Stimulated activated CD8-positive, alpha-beta memory T cell treated with anti-CD3 and anti-CD28 coated beads, Interleukin-15, amount 100 ng/mL, for 1 hour (primary cell): Measurements from ENCODE around the gene CAMK2G.
"Not testable (repeated sequence)": the region's sequence is repeated elsewhere in the genome, so short reads cannot be mapped to it uniquely, and the experiment has no call there.

Experiments
- DNase-seq: peaks from one replicate; pipeline ENCODE4 v3.0.0-alpha.2; 2020; ENCODE audit warnings: low read depth

The CAMK2G gene

GRCh38 chr10:73790886-73791625, 83.3 kb downstream of the CAMK2G start:
- DNase-seq = no peak

DNA sequence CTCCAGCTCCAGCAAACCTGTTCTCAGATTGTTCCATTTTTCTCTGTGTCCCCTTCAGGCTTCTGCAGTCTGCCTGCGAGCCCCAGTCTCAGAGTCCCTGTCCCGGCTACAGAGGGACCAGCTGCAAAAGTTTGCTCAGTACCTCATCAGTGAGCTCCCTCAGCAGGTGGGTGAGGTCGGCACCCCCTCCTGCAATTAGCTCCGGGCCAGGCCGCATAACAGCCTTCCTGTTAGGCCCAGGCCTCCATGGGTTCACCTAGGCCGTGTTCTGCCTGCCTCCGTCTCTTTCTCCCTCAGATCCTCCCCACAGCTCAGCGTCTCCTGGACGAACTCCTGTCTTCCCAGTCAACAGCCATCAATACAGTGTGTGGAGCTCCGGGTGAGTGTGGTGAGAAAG, 84.7 kb downstream of the CAMK2G start:
- no peak for DNase-seq

GRCh38 chr10:73788864-73789658, 85.3 kb downstream of the CAMK2G start:
- no peak for DNase-seq

- not testable (repeated sequence) for DNase-seq
These were observed 87.1 kb downstream of the CAMK2G start for GRCh38 chr10:73787031-73787800.

GRCh38 chr10:73786512-73786885, 87.9 kb downstream of the CAMK2G start:
- DNase-seq = no peak

DNA sequence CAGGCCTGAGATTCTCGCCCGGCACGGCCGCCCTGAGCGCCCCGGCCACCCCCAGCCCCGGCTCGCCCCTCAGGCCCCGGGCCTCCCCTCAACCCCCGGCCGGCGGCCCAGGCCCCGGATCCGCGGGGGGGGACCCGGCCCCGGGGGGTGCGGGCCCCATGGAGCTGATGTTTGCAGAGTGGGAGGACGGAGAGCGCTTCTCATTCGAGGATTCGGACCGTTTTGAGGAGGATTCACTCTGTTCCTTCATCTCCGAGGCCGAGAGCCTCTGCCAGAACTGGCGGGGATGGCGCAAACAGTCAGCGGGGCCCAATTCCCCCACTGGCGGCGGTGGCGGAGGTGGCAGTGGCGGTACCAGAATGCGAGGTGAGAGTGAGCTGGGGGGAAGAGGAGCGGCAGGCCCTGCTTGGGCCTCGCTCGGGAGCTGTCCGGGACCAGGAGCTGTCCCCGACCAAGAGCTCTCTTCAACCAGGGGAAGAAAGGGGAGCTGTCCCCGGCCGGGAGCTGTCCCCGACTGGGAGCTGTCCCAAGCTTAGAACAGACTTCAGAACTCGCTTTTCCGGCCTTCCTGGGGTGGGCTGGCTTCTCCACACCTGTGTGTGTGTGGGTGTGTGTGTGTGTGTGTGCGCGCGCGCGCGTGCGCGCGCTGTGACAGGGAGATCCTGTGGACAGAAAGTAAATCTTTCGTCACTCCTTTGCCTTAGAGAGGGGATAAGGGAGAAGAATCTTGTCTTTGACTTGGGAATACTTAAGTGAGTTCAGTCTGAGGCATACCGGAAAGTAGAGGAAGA, 88.4 kb downstream of the CAMK2G start:
- DNase-seq = no peak

GRCh38 chr10:73785211-73785720, 89.1 kb downstream of the CAMK2G start, which contains the start of gene ZSWIM8:
Gene ZSWIM8 (plus strand): TSS chr10:73785606. CDS start chr10:73785879, 273 bp downstream.
- peak; percentile 61 for DNase-seq

DNA sequence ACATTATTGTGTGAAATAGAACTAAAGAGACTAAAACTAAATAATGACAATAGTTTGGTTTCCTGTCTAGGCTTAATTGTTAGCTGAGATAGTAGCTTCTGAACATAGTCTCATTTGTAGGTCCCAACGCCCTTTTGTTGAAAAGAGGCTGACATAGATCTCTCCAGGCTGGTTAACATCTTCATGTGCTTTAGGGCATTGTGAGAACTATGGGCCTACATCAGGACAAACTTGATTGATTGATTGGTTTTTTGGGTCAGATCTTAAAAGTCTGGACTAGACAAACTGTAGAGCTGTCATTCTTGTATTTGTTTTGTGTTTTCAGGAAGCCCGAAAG, 91.6 kb downstream of the CAMK2G start:
- DNase-seq = no peak

- DNase-seq = peak; percentile 84
These were observed 92.2 kb downstream of the CAMK2G start, which contains the start of gene CHCHD1 for GRCh38 chr10:73781879-73782748. Gene CHCHD1 (plus strand): TSS chr10:73782048. CDS start chr10:73782076, 28 bp downstream.

GRCh38 chr10:73781548-73781878, 92.8 kb downstream of the CAMK2G start:
- DNase-seq = no peak

DNA sequence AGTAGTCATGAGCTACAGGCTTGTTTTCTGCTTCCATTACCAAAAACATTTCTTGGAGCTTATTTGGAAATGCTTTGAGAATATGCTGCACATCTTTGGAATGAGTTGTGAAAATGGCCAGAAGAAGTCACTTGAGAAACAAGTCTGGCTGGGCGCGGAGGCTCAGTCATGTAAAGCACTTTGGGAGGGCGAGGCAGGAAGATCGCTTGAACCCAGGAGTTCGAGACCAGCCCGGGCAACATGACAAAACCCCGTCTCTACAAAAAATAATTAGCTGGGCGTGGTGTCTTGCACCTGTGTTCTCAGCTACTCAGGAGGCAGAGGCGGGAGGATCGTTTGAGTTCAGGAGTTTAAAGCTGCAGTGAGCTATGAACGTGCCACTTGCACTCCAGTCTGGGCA, 93.4 kb downstream of the CAMK2G start:
- DNase-seq = no peak

DNA sequence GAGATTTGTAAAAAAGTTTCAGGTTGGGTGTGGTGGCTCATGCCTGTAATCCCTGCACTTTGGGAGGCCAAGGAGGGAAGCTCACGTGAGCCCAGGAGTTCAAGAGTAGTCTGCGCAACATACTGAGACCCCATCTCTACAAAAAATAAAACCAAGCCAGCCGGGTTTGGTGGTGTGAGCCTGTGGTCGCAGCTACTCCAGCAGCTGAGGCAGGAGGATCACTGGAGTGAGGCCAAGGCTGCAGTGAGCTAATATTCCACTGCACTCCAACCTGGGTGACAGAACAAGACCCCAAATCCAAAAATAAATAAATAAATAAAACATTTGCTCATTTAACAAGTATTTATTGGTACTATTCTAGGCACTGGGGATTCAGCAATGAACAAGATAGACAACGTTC, 94.1 kb downstream of the CAMK2G start:
- DNase-seq = no peak

- no peak for DNase-seq
These were observed 94.7 kb downstream of the CAMK2G start for GRCh38 chr10:73779539-73780197.

- no peak for DNase-seq
These were observed 95.3 kb downstream of the CAMK2G start for GRCh38 chr10:73779018-73779417.

GRCh38 chr10:73774637-73775036, 99.7 kb downstream of the CAMK2G start:
- no peak for DNase-seq

- DNase-seq = no peak
These were observed 101.0 kb downstream of the CAMK2G start for GRCh38 chr10:73773152-73773879.

- peak; percentile 45 for DNase-seq
These were observed 101.8 kb downstream of the CAMK2G start for GRCh38 chr10:73772281-73773151.

DNA sequence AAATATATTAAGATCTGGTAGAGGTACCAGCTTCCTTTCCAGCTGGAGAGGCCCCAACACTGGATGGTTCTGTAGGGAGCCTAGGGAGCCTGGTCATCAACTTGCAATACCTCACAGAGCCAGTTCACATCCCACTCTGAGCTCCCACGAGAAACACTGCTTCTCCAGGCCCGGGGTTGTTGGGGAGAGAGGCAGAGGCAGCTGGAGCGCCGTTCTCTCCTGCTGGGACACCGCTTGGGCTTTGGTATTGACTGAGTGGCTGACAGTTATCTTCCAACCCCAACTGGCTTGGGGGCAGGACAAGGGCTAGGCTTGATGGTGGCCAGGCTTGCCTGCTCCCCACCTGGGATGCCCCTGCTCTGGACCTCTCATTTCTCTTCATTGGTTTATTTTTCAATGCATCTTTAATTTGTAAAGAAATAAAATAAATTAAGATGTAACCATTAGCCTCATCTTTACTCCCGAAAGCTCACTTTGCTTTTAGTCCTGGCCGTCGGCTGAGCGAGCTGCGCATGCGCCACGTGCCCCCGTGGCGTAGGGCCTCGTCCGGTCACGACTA, 102.6 kb downstream of the CAMK2G start:
- peak; percentile 60 for DNase-seq
